HepG2 (cell line): ENCODE measurements around the gene NOC2L. TPM values are rescaled to one million over a fixed set of nuclear protein-coding genes. Genes with fewer than 3 reads are reported as not detected.
A peak's percentile ranks its signal among the peaks of the same experiment; 100 is the strongest.

Source experiments
- CHD4 ChIP-seq: fragments of 200-600 bp; sonication (generic); IDR thresholded peaks from 2 replicates; pipeline ENCODE4 v1.7.0; 2017; ENCODE audit warnings: mild to moderate bottlenecking, low read length, borderline replicate concordance
- DNMT3B ChIP-seq: conservative IDR thresholded peaks from 2 replicates; pipeline ENCODE4 v1.6.1; 2016; ENCODE audit warnings: missing biosample characterization, control low read depth
- FUBP1 ChIP-seq: sonication (generic); formaldehyde crosslinking; IDR thresholded peaks from 2 replicates; pipeline ENCODE4 v1.5.1; 2020; ENCODE audit warnings: missing genetic modification reagents, mild to moderate bottlenecking, borderline replicate concordance
- GATAD1 ChIP-seq: IDR thresholded peaks from 2 replicates; pipeline ENCODE4 v1.6.1; 2016; ENCODE audit warnings: missing genetic modification reagents, missing compliant biosample characterization
- GRHL1 ChIP-seq: sonication (generic); formaldehyde crosslinking; conservative IDR thresholded peaks from 2 replicates; pipeline ENCODE4 v1.8.0; 2022; ENCODE audit warnings: missing genetic modification reagents
- GTF2F1 ChIP-seq: fragments of 150-350 bp; IDR thresholded peaks from 2 replicates; pipeline ENCODE4 v1.6.1; 2014; ENCODE audit warnings: low read length
- HIVEP1 ChIP-seq: sonication (generic); formaldehyde crosslinking; IDR thresholded peaks from 2 replicates; pipeline ENCODE4 v1.4.0; 2020; ENCODE audit warnings: mild to moderate bottlenecking, missing genetic modification reagents
- HNF1A ChIP-seq, 2 experiments: sonication (generic) in 1 of 2; formaldehyde crosslinking in 1 of 2; IDR thresholded peaks; 2 replicates each; pipeline versions ENCODE4 v1.4.0 to v1.6.1; 2016 to 2020; ENCODE audit warnings: borderline replicate concordance in 1 of 2, low read depth in 1 of 2, mild to moderate bottlenecking in 1 of 2, missing genetic modification reagents in 1 of 2
- HNRNPK ChIP-seq: fragments of 200-400 bp; formaldehyde crosslinking; IDR thresholded peaks from 2 replicates; pipeline ENCODE4 v1.6.1; 2018; ENCODE audit warnings: low read length, low read depth, moderate library complexity, mild to moderate bottlenecking; ENCODE audit not compliant: poor library complexity, severe bottlenecking
- JUND ChIP-seq: sonication (generic); formaldehyde crosslinking; IDR thresholded peaks from 2 replicates; pipeline ENCODE4 v1.8.0; 2022; ENCODE audit warnings: mild to moderate bottlenecking, missing genetic modification reagents
- NFYC ChIP-seq: IDR thresholded peaks from 2 replicates; pipeline ENCODE4 v1.6.1; 2016; ENCODE audit warnings: missing genetic modification reagents, missing compliant biosample characterization
- PAF1 ChIP-seq: IDR thresholded peaks from 2 replicates; pipeline ENCODE4 v1.6.1; 2016; ENCODE audit warnings: missing genetic modification reagents, missing compliant biosample characterization
- RBM39 ChIP-seq: fragments of 200-400 bp; formaldehyde crosslinking; IDR thresholded peaks from one replicate; pipeline ENCODE4 v1.6.1; 2018; ENCODE audit warnings: antibody characterized with exemption, mild to moderate bottlenecking, low read depth, low read length; ENCODE audit not compliant: poor library complexity, severe bottlenecking
- THYN1 ChIP-seq: sonication (generic); formaldehyde crosslinking; IDR thresholded peaks from 2 replicates; pipeline ENCODE4 v1.8.1; 2023; ENCODE audit warnings: low read depth, mild to moderate bottlenecking, moderate library complexity, missing genetic modification reagents, borderline replicate concordance
- UBTF ChIP-seq: sonication (generic); formaldehyde crosslinking; IDR thresholded peaks from 2 replicates; pipeline ENCODE4 v1.4.0; 2020; ENCODE audit warnings: mild to moderate bottlenecking, missing genetic modification reagents
- ZNF768 ChIP-seq: sonication (generic); formaldehyde crosslinking; IDR thresholded peaks from 2 replicates; pipeline ENCODE4 v1.4.0; 2020; ENCODE audit warnings: missing genetic modification reagents
- polyA plus RNA-seq, 8 experiments: library from polyadenylated mRNA; depleted of rRNA in 3 of 8; stranded (reverse) in 7 of 8; unstranded in 1 of 8; fragments of >200 nt; fragmentation: Illumina TruSeq in 4 of 8; extraction: Trizol in 4 of 8; gene quantifications; 2 replicates each; pipeline versions ENCODE4 v1.2.1 to v1.2.3, GENCODE V29; 2011 to 2016; ENCODE audit warnings: low read depth in 4 of 8, missing spikeins in 1 of 8, mixed read lengths in 1 of 8; ENCODE audit not compliant: insufficient read depth in 1 of 8
- total RNA-seq, 5 experiments: library from RNA; depleted of rRNA; stranded (reverse); fragments of >200 nt; fragmentation: Illumina TruSeq; extraction: Trizol; gene quantifications; 2 replicates each; pipeline ENCODE4 v1.2.3, GENCODE V29; 2016; ENCODE audit warnings: low read depth in 1 of 5

Gene NOC2L
- total and polyA plus RNA-seq, 2 of the 13 experiments (the other 11 are each of a cell fraction or from before 2014, with no cell fraction given), result 32.0 to 103 TPM

- TF ChIP-seq GRHL1 (CRISPR knock-in tag) (no peak), RBM39 (peak; percentile 49), JUND (peak; percentile 99), CHD4 (no peak), PAF1 (no peak), GATAD1 (CRISPR knock-in tag) (peak; percentile 77), ZNF768 (CRISPR knock-in tag) (no peak), FUBP1 (CRISPR knock-in tag) (no peak), HNRNPK (no peak), HNF1A (IDR thresholded peaks at IDR 0.05; ENCODE audit: low read depth) (peak; percentile 10; the same call in 1 of the 2 replicates), HNF1A (CRISPR knock-in tag; IDR thresholded peaks at IDR 0.05; ENCODE audit: borderline replicate concordance) (peak; percentile 80; the same call in 1 of the 2 replicates), UBTF (peak; percentile 75), HIVEP1 (peak; percentile 100), GTF2F1 (no peak), DNMT3B (CRISPR knock-in tag) (no peak), THYN1 (no peak), NFYC (CRISPR knock-in tag) (peak; percentile 50)
These were observed 47.5 kb upstream of the NOC2L start (continued) for GRCh38 chr1:1006305-1007159.
